MCF 10A (cell line): ENCODE results near the gene BCAS3. TPM values are rescaled to one million over a fixed set of nuclear protein-coding genes. Genes with fewer than 3 reads are reported as not detected.

Experiments used
- BruUV-seq: library from RNA; stranded (reverse); fragments of 400-500 nt; replicated peaks from 2 replicates; lab custom pipeline; 2021; lab: Mats Ljungman, UMichigan
- CTCF ChIA-PET: fragments of 300-600 bp; sonication (Branson Sonifier 250); formaldehyde crosslinking; extraction: SDS; loops from one replicate; lab custom pipeline; 2021; ENCODE audit warnings: antibody characterized with exemption, inconsistent platforms; lab: Yijun Ruan, JAX
- POLR2A ChIA-PET: fragments of 300-600, 350-650 bp; sonication (Branson Sonifier 250); formaldehyde crosslinking; extraction: SDS; loops from one replicate; lab custom pipeline; 2020; ENCODE audit warnings: antibody characterized with exemption, inconsistent platforms; lab: Yijun Ruan, JAX
- DNase-seq: peaks from one replicate; pipeline ENCODE4 v3.0.0-alpha.2; 2018; ENCODE audit not compliant: unreplicated experiment
- H3K27ac Mint-ChIP-seq: one replicate; pipeline ENCODE4 v1.8.0; 2022; ENCODE audit warnings: mild to moderate bottlenecking, low read depth, mixed read lengths; ENCODE audit not compliant: unreplicated experiment
- H3K27me3 Mint-ChIP-seq: one replicate; pipeline ENCODE4 v1.8.0; 2022; ENCODE audit warnings: mixed read lengths; ENCODE audit not compliant: insufficient read depth, unreplicated experiment
- H3K36me3 Mint-ChIP-seq: one replicate; pipeline ENCODE4 v1.8.0; 2022; ENCODE audit warnings: mild to moderate bottlenecking, moderate library complexity, mixed read lengths; ENCODE audit not compliant: insufficient read depth, unreplicated experiment
- H3K4me1 Mint-ChIP-seq: one replicate; pipeline ENCODE4 v1.8.0; 2022; ENCODE audit warnings: mixed read lengths; ENCODE audit not compliant: insufficient read depth, unreplicated experiment
- H3K4me3 Mint-ChIP-seq: one replicate; pipeline ENCODE4 v1.8.0; 2022; ENCODE audit warnings: mild to moderate bottlenecking, moderate library complexity, mixed read lengths; ENCODE audit not compliant: unreplicated experiment
- H3K9me3 Mint-ChIP-seq: one replicate; pipeline ENCODE4 v1.8.0; 2022; ENCODE audit warnings: mixed read lengths; ENCODE audit not compliant: unreplicated experiment
- CTCF ChIP-seq: fragments of 200-600 bp; IDR thresholded peaks from one replicate; pipeline ENCODE4 v1.8.0; 2022; ENCODE audit warnings: antibody characterized with exemption, mild to moderate bottlenecking; ENCODE audit not compliant: unreplicated experiment
- intact Hi-C: fragments of 100-400 bp; cut with micrococcal nuclease; formaldehyde crosslinking; loops from 2 replicates; pipeline ENCODE4 v1.14.1; 2022
- total RNA-seq: library from RNA; stranded (reverse); gene quantifications from 2 replicates; pipeline ENCODE4 v1.2.3, GENCODE V29; 2022

Gene BCAS3
- total RNA-seq, 1 experiment from 2014 or later: 14.6 TPM

- H3K27ac Mint-ChIP-seq: no peak overlapping the region
Observed at GRCh38 chr17:61403801-61404662, 726.4 kb downstream of the BCAS3 start.

GRCh38 chr17:61404663-61404912 lies 726.9 kb downstream of the BCAS3 start:
- Mint-ChIP-seq H3K4me3 (no peak overlapping the region), H3K4me1 (no peaks in the 10 kb centered on the region), H3K27me3 (no peaks in the 10 kb centered on the region), H3K9me3 (no peaks in the 10 kb centered on the region), H3K36me3 (peaks cover 5% of the 10 kb centered on the region), H3K27ac (no peak overlapping the region)
- intact Hi-C loops: no loop called here
- ChIA-PET POLR2A (interaction anchor here (0.6 kb wide), 1 partner anchor 29 kb away, joined by 3 read pairs; no protein-coding TSS in a partner anchor), CTCF (interaction anchor here (0.6 kb wide), 1 partner anchor 32 kb away, joined by 3 read pairs; no protein-coding TSS in a partner anchor)
- no peak for DNase-seq
- TF ChIP-seq CTCF: no peak
- BruUV-seq: no TSS peak

More at GRCh38 chr17:61403801-61404662, 726.4 kb downstream of the BCAS3 start:
- H3K36me3 Mint-ChIP-seq: peaks cover 5% of the 10 kb centered on the region
- POLR2A ChIA-PET: interaction anchor here (0.6 kb wide), 1 partner anchor 29 kb away, joined by 3 read pairs; no protein-coding TSS in a partner anchor
- H3K27me3 Mint-ChIP-seq: no peaks in the 10 kb centered on the region
- no peak for TF ChIP-seq CTCF
- no TSS peak for BruUV-seq
- CTCF ChIA-PET: interaction anchor here (0.5 to 0.6 kb wide), 2 partner anchors 31 to 172 kb away, joined by 3 to 5 read pairs; no protein-coding TSS in a partner anchor
- H3K4me3 Mint-ChIP-seq: no peak overlapping the region
- intact Hi-C loops: no loop called here
- no peaks in the 10 kb centered on the region for H3K9me3 Mint-ChIP-seq
- no peak for DNase-seq
- H3K4me1 Mint-ChIP-seq: no peaks in the 10 kb centered on the region

GRCh38 chr17:61404913-61405685 lies 727.4 kb downstream of the BCAS3 start:
- Mint-ChIP-seq H3K9me3 (no peaks in the 10 kb centered on the region), H3K27me3 (no peaks in the 10 kb centered on the region), H3K4me3 (no peak overlapping the region), H3K27ac (no peak overlapping the region), H3K36me3 (peaks cover 5% of the 10 kb centered on the region), H3K4me1 (no peaks in the 10 kb centered on the region)
- BruUV-seq: no TSS peak
- TF ChIP-seq CTCF: no peak
- CTCF ChIA-PET: no interaction called here
- intact Hi-C loops: loop anchor here (5.0 kb wide), 1 partner anchor 683 kb away; no protein-coding TSS in a partner anchor
- POLR2A ChIA-PET: interaction anchor here (0.6 kb wide), 1 partner anchor 28 kb away, joined by 3 read pairs; no protein-coding TSS in a partner anchor
- no peak for DNase-seq
